ENCODE data around the gene COG3.

DNA sequence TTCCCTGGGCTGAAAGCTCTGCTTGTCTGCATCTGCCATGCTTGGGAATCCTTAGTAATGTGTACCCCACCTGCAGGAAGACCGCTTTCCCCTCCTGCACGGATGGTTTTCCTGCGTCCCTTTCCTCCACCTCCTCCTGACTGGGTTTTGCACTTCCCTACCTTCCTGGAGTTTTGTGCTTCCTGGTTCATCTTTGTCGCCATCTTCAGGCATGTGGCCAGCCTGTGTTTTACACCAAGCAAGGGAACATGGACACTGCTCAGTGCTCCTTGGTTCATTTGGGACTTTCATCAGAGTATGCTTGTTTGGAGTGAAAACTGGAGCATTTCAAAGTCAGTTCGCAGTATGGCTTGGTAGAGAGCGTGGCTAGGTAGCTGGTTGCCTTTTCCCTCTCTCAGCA, 120.1 kb downstream of the COG3 start:
- no peak for TF ChIP-seq CTCF (IDR thresholded peaks at IDR 0.05)
- no peak for TF ChIP-seq POLR2AphosphoS5 (IDR thresholded peaks at IDR 0.05)
- no peak for TF ChIP-seq POLR2A (IDR thresholded peaks at IDR 0.05)
- no peak for TF ChIP-seq EP300 (IDR thresholded peaks at IDR 0.05; ENCODE audit: low read depth)

Measured in transverse colon (tissue), 4 donors.